HG03575 (cell line): Measurements from ENCODE around the gene TRIM41.

Experiments
- ATAC-seq: cut with Tn5 transposase; IDR thresholded peaks from one replicate; pipeline ENCODE4 v1.9.1; 2021; ENCODE audit not compliant: unreplicated experiment, insufficient number of reproducible peaks, low FRiP score; ENCODE audit errors: extremely low read depth

The TRIM41 gene

DNA sequence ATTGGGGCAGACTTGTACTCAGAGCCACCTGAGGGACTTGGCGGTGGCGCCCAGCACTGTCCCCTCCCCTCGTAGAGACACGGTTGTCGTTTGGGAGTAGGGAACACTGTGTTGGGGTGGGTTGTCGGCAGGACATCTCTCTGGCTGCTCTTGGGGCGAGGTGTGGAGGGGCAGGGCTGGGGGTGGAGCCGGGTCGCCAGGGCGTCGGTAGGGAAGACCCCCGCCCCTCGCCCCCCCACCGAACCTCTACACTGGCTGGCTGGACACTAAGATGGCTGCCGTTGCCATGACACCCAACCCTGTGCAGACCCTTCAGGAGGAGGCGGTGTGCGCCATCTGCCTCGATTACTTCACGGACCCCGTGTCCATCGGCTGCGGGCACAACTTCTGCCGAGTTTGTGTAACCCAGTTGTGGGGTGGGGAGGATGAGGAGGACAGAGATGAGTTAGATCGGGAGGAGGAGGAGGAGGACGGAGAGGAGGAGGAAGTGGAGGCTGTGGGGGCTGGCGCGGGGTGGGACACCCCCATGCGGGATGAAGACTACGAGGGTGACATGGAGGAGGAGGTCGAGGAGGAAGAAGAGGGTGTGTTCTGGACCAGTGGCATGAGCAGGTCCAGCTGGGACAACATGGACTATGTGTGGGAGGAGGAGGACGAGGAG, 778 bp downstream of the TRIM41 start:
- no peak for ATAC-seq

DNA sequence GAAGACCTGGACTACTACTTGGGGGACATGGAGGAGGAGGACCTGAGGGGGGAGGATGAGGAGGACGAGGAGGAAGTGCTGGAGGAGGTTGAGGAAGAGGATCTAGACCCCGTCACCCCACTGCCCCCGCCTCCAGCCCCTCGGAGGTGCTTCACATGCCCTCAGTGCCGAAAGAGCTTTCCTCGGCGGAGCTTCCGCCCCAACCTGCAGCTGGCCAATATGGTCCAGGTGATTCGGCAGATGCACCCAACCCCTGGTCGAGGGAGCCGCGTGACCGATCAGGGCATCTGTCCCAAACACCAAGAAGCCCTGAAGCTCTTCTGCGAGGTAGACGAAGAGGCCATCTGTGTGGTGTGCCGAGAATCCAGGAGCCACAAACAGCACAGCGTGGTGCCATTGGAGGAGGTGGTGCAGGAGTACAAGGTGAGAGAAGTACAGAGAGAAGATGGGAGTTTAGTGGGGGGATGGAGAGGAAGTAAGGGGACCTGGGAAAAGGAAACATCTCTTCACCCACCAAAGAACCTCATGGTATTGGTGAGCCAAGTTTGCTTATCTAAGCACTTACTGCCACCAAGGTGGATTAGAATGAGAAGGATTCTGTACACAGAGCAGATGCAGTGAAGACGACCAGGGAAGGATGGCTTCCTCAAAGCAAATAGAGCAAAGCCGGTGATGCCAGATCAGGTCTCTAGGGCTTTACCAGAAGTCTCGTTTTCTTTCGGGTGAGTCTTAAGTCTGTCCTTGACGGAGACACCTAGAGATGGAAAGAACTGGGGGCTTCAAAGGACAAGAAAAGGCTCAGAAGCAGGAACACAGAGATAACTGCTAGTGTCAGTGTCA, 1.5 kb downstream of the TRIM41 start:
- no peak for ATAC-seq

GRCh38 chr5:181229996-181230395, 6.9 kb downstream of the TRIM41 start:
- no peak for ATAC-seq

GRCh38 chr5:181230551-181230950, 7.5 kb downstream of the TRIM41 start:
- ATAC-seq = no peak

DNA sequence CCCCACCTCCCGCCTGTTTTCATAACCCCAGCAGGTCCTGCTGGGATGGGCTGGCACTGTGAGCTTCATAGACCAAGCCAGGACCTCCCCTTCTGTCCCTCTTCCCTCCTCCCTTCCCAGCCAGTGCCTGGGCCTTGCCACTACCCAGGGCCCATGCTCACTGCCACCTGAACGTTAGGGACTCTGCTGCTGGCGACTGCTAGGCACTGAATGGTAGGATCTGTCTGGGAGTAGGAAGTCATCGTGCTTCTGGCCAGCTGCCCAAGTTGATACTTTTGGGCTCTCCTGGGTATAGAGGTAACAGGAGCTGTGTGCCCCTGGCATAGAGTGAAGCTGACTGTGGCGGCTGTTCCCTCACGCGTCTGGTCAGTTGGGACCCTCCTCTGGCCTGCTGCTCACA, 8.4 kb downstream of the TRIM41 start:
- no peak for ATAC-seq

DNA sequence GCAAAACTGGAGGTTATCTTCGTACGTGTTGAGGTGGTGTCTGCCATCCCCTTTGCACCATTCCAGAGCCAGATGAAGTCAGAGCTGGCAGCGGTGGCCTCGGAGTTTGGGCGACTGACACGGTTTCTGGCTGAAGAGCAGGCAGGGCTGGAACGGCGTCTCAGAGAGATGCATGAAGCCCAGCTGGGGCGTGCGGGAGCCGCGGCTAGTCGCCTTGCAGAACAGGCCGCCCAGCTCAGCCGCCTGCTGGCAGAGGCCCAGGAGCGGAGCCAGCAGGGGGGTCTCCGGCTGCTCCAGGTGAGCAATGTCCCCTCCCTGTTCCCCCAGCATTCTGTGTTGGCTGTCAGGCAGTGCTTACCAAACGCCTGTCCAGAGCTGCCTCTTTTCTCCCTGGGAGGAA, 9.5 kb downstream of the TRIM41 start:
- no peak for ATAC-seq

DNA sequence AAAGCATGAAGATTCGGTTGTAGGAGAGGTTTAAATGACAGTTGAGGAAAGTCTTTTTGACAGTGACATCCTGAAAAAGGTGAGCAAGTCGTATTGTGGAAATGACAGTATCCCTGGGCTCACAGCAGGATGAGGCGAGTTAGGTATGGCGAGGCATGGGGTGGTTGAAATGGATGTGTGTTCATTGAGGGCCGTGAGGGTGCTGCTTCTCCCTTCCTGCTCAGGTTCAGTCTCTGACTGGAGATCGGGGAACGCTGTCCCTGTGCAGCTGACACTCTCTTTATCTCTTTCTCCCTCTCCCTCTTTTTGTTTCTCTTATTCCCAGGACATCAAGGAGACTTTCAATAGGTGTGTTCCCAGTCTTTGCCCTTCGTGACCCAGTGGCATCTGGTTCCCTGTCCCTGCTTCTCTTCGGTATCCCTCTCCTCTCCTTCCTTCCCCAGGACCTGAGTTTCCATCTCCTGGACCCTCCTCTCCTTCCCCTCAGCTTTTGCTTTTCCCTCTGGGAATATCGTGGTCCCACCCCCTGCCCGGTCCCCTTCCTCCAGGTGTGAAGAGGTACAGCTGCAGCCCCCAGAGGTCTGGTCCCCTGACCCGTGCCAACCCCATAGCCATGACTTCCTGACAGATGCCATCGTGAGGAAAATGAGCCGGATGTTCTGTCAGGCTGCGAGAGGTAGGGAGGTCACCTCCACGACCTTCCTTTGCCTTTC, 10.2 kb downstream of the TRIM41 start:
- no peak for ATAC-seq

GRCh38 chr5:181233801-181234454, 10.8 kb downstream of the TRIM41 start:
- no peak for ATAC-seq

DNA sequence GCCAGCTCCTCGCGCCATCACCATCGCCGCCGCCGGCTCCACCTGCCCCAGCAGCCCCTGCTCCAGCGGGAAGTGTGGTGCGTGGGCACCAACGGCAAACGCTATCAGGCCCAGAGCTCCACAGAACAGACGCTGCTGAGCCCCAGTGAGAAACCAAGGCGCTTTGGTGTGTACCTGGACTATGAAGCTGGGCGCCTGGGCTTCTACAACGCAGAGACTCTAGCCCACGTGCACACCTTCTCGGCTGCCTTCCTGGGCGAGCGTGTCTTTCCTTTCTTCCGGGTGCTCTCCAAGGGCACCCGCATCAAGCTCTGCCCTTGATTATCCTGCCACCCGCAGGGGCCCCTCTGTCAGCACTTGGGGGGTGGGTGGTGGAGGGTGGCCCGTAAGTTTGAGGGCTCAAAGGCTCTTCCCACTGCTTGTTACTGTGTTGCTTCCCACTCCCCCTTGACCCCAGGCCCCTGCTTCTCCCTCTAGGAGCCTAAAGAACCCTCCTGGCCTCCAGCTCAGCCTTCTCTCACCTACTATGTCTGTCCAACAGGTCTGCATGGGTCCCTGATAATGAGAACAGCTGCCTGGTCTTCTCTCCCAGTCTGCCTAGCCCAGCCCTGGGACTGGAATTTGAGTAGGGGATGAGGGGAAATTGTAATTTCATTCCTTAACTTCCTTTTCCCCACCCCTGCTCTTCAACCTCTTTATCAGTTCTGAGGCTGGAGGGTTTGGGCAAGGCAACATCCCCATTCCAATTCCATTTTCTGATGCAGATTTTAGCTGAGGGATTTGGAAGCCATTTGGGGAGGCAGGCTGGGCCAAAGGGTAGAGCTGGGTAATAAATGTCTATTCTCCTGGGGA, 11.6 kb downstream of the TRIM41 start:
- ATAC-seq = no peak

- ATAC-seq = no peak
These were observed 12.2 kb downstream of the TRIM41 start for GRCh38 chr5:181235323-181235688.

DNA sequence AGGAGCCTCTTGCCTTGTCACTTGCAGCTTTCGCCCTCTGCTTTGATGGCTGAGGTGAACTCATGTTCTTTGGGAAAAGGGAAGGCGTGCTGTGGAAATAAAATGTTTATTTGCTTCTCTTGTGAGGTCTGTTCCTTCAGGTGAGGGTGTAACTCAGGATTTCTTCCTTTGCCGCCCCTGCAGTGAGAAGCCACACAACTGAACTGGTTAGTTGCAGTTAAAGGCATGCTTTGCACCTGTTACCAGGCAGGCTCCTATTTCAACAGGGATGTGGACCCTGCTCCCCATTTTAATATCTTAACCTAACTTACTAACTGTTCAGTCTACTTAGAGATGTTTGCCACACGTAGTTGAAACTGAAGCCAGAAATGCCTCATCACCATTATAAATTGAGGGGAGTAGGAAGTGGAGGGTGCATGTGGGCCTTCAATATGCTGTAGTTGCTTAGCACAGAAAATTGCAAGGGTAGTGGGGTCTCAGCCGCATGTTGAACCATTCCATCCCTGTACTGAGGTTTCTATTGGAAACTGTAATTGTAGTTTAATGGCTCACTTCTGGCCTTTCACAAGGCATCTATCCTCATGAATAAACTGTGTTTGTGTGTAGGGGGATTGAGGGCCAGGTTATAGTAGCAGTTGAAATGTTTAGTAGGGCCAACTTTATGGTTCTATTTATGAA, 12.7 kb downstream of the TRIM41 start:
- no peak for ATAC-seq

- no peak for ATAC-seq
These were observed 13.4 kb downstream of the TRIM41 start for GRCh38 chr5:181236471-181236870.

GRCh38 chr5:181236954-181237641, 14.0 kb downstream of the TRIM41 start:
- ATAC-seq = no peak

DNA sequence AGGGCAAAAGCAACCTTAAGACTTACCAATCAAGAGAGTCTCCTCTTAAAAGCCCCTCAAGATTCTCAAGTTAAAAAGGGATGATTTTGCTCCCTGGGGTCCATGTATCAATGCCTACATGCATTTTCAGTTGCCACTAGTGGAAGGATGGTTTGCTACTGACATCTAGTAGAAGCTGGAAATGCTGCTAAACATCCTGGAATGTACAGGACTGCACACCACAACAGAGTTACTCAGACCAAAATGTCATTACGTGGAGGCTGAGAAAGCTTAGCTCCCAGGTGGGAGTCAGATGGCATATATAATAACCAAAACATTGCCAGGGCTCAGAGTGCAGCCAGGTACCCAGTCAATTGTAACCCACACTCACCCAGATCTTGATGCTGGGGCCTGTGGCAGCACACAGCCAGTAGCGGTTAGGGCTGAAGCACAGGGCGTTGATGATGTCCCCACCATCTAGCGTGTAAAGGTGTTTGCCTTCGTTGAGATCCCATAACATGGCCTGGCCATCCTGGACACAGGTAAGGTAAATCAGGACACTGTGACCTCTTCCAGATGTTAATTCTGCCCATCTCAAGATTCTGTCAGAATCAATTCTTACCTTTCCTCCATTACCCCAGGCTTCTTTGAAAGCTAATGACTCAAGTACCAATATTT, 14.8 kb downstream of the TRIM41 start:
- no peak for ATAC-seq

GRCh38 chr5:181239062-181239663, 16.1 kb downstream of the TRIM41 start:
- ATAC-seq = no peak

DNA sequence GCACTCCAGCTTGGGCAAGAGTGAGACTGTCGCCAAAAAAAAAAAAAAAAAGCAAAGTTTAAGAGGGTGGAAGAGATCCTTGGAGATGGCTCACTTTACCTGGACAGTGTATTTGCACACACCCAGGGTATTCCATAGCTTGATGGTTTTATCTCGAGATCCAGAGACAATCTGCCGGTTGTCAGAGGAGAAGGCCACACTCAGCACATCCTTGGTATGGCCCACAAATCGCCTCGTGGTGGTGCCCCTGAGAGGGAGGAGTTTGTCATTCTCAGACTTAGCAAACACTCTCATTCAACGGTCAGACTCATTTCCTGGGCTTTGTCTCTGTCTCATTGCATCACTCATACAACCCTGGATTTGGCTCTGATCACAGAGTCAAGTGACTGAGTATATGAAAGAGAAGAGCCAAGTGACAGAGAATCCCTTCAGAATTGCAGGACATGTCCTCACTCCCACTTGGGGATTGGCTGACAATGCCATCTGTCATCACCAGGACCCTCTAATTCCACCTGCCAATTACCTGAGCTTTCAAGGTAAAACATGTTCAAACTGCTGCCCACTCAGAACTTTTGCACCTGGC, 18.4 kb downstream of the TRIM41 start:
- ATAC-seq = no peak
